Measurements from ENCODE around the gene SLC7A5. TPM values are rescaled to one million over a fixed set of nuclear protein-coding genes. Genes with fewer than 3 reads are reported as not detected.
"Not testable (repeated sequence)": the region's sequence is repeated elsewhere in the genome, so short reads cannot be mapped to it uniquely, and the experiment has no call there.

The SLC7A5 gene
- polyA plus RNA-seq, 4 donors, result 2.9 to 14.9 (median 5.2) TPM

DNA sequence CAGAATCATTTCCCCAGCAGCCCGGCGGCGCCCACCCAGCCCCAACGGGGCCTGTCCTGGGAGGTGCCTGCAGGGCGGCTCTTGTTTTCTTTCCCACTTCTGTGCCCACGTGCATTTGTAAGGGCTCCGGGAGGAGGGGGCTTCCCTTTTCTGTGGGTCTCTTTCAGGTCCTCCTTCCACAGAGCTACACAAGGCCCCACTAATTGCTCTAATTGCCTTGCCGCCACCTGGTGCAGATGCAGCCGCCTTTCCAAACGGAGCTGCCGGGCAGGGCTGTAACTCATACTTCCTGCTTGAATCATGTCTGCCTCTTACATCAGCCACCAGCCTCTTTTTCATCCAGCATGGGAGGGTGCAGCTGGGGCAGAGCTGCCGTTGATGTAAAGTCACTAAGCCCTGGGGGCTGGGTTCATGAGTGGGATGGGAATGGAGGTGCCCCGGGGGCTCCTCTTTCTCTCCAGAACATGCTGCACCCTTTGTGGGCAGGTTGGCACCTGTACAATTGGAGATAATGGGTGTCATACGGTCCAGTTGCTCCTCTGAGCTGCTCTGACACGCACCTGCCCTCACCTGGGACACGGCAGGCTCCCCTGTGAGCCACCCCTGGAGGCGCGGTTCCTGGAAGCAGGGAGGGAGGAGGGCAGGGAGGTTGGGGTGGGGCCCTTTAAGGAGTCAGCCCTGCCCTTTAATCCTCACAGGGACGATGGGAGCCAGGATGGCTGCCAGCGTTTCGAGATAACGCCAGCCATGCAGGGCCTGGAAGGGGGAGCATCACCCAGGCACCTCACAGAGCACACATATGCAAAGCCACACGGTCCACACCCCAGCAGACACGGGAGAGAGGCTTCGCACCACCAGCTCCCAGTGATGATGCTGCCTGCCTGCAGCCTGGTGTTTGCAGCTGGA, 62.4 kb downstream of the SLC7A5 start:
- DNase-seq (ENCODE audit: low read depth in 4 of 4, low spot score in 2 of 4), result no peak

GRCh38 chr16:87806261-87806640, 63.1 kb downstream of the SLC7A5 start:
- DNase-seq (ENCODE audit: low read depth in 4 of 4, low spot score in 2 of 4), result no peak

DNA sequence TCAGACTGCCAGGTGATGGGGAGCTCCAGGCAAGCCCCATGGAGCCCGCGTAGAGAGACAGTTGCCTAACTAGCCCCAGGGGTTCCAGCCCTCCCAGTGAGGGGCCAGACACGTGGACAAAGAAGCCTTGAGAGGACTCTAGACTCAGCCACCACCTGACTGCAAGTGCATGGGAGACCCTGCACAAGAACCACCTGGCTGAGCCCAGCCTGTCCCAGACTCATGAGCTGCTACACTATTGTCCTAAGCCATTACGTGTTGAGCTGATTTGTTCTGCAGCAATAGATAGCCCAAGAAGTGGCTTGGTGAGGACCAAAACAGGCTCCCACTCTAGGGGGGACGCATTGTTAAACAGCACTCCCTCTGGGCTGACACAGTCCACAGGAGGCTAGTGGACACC, 65.9 kb downstream of the SLC7A5 start:
- DNase-seq (ENCODE audit: low read depth in 4 of 4, low spot score in 2 of 4), result no peak

DNA sequence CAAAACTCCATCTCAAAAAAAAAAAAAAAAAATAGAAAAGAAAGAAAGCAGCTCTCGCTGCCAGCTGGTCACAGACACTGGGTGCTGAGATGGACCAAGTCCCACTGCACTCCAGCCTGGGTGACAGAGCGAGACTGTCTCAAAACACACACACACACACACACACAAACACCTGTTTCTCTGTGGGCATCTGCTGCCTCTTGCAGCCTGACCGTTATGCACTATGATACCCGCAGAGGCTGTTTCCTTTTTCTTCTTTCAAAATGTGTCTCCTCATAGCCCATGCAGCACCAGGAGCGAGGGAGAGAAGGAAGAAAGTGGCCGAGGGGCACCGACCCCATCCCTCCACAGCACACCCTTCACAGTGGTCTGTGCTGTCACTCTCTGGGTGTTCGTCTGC, 66.6 kb downstream of the SLC7A5 start:
- no peak for DNase-seq (ENCODE audit: low read depth in 4 of 4, low spot score in 2 of 4)

DNA sequence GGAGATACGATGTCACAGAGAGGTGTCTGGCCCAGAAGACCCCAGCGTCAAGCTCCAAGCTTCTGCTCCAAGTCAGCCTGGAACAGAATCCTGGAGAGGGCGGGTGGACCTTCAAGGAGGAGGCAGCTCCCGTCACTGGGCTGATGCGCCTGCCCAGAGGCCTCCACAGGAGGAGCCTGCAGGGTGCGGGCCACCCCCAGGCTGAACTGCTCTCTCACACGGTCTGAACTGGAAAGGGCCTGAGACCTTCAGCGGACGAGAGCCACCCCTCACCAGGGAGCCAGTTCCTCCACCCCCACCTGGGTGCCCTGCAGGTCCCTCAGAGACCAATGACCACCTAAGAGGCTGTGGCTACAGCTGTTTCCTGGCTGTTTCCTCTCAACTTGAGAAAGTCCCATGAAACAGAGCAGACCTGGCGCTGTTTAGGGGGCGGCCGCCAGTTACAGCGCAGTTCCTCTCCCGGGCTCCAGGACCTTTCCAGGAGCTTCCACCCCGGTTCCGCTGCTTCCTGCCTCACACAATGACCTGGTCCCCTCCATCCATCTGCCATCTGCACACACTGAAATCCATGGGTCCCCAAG, 67.5 kb downstream of the SLC7A5 start:
- DNase-seq (ENCODE audit: low read depth in 4 of 4, low spot score in 2 of 4), result no peak

GRCh38 chr16:87800497-87800896, 68.8 kb downstream of the SLC7A5 start:
- DNase-seq (ENCODE audit: low read depth in 4 of 4, low spot score in 2 of 4), result no peak

GRCh38 chr16:87795336-87795735, 74.0 kb downstream of the SLC7A5 start:
- DNase-seq (ENCODE audit: low read depth in 4 of 4, low spot score in 2 of 4), result no peak

DNA sequence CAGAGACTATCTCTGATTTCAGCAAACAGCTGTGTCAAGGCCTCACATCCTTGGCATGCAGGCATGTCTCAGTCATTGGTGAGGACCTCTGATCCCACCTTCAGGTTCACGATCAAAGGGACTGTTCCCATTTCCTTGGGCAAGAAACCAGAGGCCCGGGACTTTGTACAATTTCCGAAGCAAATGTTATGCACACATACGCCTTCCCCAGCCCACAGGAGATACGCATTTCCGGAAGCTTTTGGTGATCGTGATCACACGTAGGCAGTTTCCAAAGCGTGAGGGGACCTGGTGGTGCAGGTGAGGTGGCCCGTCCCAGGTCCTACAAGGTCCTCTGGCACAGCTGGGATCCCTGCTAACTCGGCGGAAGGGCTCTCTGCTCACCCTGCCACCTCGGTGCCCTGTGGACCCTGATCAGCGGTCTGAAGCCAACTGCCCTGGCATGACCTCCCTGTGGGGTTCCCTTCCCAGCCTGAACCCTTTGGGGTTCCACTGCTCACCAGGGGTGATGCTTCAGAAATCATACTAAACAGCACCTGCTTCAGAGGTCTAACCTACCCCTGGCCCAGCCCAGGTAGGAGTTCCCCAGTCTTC, 74.7 kb downstream of the SLC7A5 start:
- no peak for DNase-seq (ENCODE audit: low read depth in 4 of 4, low spot score in 2 of 4)

DNA sequence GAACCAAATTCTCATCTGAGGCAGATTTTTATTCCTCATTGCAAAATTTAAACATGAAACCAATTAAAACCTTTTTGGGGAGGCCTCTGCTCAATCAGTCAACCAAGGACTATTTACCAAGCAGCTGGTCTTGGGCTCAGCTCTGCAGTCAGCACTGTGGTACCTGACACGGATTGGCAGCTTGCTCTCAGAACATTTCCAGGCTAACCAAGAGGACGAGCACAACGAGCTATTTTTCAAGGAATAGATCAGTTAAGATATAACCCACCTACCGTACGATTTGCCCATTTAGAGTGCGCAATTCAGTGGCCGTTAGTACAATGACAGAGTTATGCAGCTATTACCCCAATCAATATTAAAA, 77.1 kb downstream of the SLC7A5 start:
- DNase-seq (ENCODE audit: low read depth in 4 of 4, low spot score in 2 of 4), result no peak

DNA sequence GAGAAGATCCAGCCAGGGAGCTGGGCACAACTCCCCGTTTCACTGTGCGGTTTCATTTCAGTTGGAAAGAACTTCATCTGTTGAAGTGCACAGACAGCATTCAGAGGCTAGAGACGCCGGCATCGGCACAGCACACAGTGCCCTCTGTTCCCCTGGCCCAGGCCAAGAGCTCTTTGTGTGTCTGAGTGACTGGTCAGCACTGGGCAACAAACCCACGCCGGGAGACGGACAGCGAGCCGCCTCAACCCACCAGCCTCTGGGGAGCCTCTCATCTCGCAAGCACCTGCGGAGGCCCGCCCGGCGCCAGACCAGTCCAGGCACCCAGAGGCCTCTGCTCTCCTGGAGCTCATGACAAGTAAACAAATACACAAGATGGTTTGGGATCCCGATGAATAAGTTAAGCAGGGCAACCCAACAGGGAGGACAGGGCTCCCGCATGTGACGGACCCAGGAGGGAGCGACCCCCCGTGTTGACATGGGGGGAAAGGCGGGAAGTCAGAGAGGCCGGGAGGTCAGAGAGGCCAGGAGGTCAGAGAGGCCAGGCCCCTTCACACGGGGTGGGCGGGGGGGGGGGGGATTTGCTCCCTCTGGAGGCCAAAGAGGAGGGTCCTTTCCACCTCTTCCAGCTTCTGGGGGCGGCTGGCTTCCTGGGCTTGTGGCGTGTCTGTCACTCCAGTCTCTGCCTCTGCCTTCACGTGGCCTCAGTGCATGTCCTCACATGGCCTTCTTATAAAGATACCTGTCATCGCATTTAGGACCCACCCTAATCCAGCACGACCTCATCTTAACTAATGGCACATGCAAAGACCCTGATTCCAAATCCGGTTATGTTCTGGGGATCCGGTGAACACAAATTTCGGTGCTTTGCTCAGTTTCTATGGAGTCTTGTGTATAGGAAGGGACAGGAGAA, 77.8 kb downstream of the SLC7A5 start:
- no peak for DNase-seq (ENCODE audit: low read depth in 4 of 4, low spot score in 2 of 4)

GRCh38 chr16:87790292-87791100, 78.8 kb downstream of the SLC7A5 start:
- no peak for DNase-seq (ENCODE audit: low read depth in 4 of 4, low spot score in 2 of 4)

DNA sequence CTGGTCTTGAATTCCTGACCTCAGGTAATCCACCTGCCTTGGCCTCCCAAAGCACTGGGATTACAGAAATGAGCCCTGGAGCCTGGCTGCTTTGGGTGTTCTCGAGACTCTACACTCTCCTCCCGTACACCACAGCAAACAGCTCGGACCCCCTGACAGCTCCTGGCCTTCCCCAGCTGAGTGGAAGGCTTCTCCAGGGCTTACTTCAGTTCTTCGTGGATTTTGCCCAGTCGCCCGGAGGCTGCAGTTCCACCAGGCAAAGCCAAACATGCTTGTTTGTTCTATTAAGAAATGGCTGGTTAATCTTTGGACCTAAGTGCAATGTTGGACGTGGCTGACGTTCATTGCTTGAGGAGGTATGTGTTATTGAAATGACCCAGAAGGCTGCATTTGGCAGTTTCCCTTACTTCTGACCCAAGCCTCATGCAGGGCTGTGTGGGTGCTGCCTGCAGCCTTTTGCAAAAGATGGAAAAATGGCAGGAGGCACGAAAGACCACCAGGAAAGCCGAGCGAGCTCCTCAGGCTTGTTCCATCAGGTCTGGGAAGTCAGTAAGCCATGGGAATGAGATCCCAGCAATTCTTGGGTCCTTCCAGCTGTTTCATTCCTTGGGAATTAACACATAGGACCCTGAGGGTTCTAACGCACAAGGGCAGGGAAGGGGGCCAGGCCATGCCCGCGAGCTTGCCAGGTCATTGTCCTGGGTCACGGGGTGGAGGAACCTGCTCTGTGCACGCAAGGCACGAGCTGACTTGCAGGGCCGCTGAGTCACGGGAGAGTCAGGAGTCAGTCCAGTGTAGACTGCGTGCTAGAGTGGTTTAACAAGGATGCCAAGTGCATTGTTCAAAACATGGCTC, 79.6 kb downstream of the SLC7A5 start:
- no peak for DNase-seq (ENCODE audit: low read depth in 4 of 4, low spot score in 2 of 4)

DNA sequence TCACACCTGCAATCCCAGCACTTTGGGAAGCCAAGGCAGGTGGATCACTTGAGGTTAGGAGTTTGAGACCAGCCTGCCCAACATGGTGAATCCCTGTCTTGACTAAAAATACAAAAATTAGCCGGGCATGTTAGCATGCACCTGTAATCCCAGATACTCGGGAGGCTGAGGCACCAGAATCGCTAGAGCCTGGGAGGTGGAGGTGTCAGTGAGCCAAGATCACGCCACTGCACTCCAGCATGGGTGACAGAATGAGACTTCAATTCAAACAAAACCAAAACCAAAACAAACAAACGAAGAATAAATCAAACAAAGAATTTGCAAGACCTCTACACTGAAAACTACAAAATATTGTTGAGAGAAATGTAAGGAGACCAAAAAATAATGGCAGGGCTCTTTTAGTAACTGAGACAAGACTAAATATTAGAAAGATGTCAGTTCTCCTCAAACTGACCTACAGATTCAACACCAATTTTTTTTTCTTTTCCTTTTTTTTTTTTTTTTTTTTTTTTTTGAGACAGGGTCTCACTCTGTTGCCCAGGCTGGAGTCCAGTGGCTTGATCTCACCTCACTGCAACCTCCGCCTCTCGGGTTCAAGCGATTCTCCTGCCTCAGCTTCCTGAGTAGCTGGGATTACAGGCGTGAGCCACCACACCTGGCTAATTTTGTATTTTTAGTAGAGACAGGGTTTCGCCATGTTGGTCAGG, 80.4 kb downstream of the SLC7A5 start:
- DNase-seq (ENCODE audit: low read depth in 4 of 4, low spot score in 2 of 4), result not testable (repeated sequence)

DNA sequence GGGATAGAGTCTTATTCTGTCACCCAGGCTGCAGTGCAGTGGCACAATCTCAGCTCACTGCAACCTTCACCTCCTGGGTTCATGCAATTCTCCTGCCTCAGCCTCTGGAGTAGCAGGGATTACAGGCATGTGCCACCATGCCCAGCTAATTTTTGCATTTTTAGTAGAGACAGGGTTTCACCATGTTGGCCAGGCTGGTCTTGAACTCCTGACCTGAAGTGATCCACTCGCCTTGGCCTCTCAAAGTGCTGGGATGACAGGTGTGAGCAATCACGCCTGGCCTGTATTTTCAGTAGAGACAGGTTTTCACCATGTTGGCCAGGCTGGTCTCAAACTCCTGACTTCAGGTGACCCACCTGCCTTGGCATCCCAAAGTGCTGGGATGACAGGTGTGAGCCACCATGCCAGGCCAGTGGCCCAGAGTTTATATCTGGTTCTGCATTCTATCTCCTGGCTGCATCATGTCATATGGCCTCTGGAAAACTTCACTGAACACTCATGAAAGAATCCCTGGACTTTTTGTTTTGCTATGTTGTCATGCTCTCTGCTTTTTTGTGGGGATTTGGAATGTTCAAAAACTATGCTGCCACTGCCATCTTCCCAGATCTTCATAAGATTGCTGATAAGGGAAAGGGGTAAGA, 81.7 kb downstream of the SLC7A5 start:
- DNase-seq (ENCODE audit: low read depth in 4 of 4, low spot score in 2 of 4), result not testable (repeated sequence)

- no peak for DNase-seq (ENCODE audit: low read depth in 4 of 4, low spot score in 2 of 4)
Observed at GRCh38 chr16:87784812-87785211, 84.5 kb downstream of the SLC7A5 start.

- DNase-seq (ENCODE audit: low read depth in 4 of 4, low spot score in 2 of 4), result no peak
Observed at GRCh38 chr16:87782033-87782432, 87.3 kb downstream of the SLC7A5 start.

GRCh38 chr16:87780385-87780989, 88.8 kb downstream of the SLC7A5 start:
- DNase-seq (ENCODE audit: low read depth in 4 of 4, low spot score in 2 of 4), result no peak

Data from left renal cortex interstitium (tissue), 4 donors.